Skeletal muscle tissue (tissue), 4 donors: ENCODE measurements around the gene PACRG. TPM values are rescaled to one million over a fixed set of nuclear protein-coding genes. Genes with fewer than 3 reads are reported as not detected.
A peak's percentile ranks its signal among the peaks of the same experiment; 100 is the strongest.

Experiments used
- H3K27ac ChIP-seq: one replicate; pipeline ENCODE4 v1.7.0; 2013; ENCODE audit warnings: mild to moderate bottlenecking, low read depth, low read length, inconsistent platforms
- H3K27me3 ChIP-seq, 3 donors: one replicate each; pipeline ENCODE4 v1.7.0; 2013; ENCODE audit warnings: low read length in 3 of 3; ENCODE audit not compliant: control insufficient read depth in 3 of 3, insufficient read depth in 3 of 3
- H3K36me3 ChIP-seq, 3 donors: one replicate each; pipeline ENCODE4 v1.7.0; 2013; ENCODE audit warnings: low read length in 3 of 3; ENCODE audit not compliant: control insufficient read depth in 3 of 3, insufficient read depth in 3 of 3
- H3K4me1 ChIP-seq, 3 donors: one replicate each; pipeline ENCODE4 v1.7.0; 2013; ENCODE audit warnings: low read length in 3 of 3, mild to moderate bottlenecking in 3 of 3; ENCODE audit not compliant: control insufficient read depth in 3 of 3, insufficient read depth in 3 of 3
- H3K4me3 ChIP-seq, 3 donors: one replicate each; pipeline ENCODE4 v1.7.0; 2013; ENCODE audit warnings: low read length in 3 of 3
- H3K9ac ChIP-seq, 3 donors: one replicate each; pipeline ENCODE4 v1.7.0; 2013; ENCODE audit warnings: low read length in 3 of 3, mild to moderate bottlenecking in 3 of 3, moderate library complexity in 2 of 3, low read depth in 1 of 3
- H3K9me3 ChIP-seq, 3 donors: one replicate each; pipeline ENCODE4 v1.7.0; 2013; ENCODE audit warnings: low read length in 3 of 3; ENCODE audit not compliant: control insufficient read depth in 3 of 3
- total RNA-seq: library from RNA; depleted of rRNA; stranded (reverse); fragments of >200 nt; gene quantifications from one replicate; pipeline ENCODE4 v1.2.3, GENCODE V29; 2014
- donor health status: Osteomylitis.

The PACRG gene
- total RNA-seq, 1 donor from 2014 or later: 1.0 TPM

GRCh38 chr6:163262080-163262479, 534.3 kb downstream of the PACRG start:
- H3K4me3 ChIP-seq: no peak overlapping the region
- H3K27ac ChIP-seq: no peak overlapping the region

DNA sequence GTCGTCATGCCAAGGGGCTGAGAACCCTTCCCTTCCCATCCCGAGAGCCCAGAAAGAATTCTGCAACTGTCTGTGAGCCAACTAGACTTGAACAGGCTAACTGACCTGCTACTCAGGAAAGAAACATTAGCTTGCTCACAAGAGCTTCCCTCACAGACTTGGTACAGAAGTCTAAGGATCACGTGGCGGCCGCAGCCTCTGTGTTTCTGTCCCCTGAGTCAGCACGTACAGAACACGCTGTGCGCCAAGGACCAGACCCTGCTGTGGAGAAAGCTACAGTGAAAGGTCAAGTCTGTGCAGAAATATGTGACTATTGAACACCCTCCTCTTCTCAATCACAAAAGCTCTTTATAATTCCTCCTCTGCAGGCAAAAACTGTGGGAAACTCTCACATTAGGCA, 535.4 kb downstream of the PACRG start:
- Histone ChIP-seq H3K27me3 (no peaks in the 10 kb centered on the region), H3K4me3 (peak overlapping the region in 1 of 3 donors; percentile 23), H3K9ac (peak overlapping the region in 1 of 3 donors; percentile 47), H3K27ac (no peak overlapping the region), H3K9me3 (no peaks in the 10 kb centered on the region), H3K4me1 (peaks cover 12 to 33% (median 16%) of the 10 kb centered on the region in 3 donors), H3K36me3 (no peaks in the 10 kb centered on the region)

More at GRCh38 chr6:163262080-163262479, 534.3 kb downstream of the PACRG start:
- Histone ChIP-seq H3K4me1 (peaks cover 12 to 33% (median 16%) of the 10 kb centered on the region in 3 donors), H3K9me3 (no peaks in the 10 kb centered on the region), H3K36me3 (no peaks in the 10 kb centered on the region), H3K9ac (no peak overlapping the region), H3K27me3 (no peaks in the 10 kb centered on the region)

GRCh38 chr6:163263998-163264661, 536.4 kb downstream of the PACRG start:
- Histone ChIP-seq H3K9ac (peak overlapping the region in 1 of 3 donors; percentile 61), H3K4me3 (peak overlapping the region in 1 of 3 donors; percentile 6), H3K4me1 (peaks cover 12 to 33% (median 16%) of the 10 kb centered on the region in 3 donors), H3K27ac (peak overlapping the region; percentile 13), H3K9me3 (no peaks in the 10 kb centered on the region), H3K27me3 (no peaks in the 10 kb centered on the region), H3K36me3 (no peaks in the 10 kb centered on the region)

- Histone ChIP-seq H3K27ac (no peak overlapping the region), H3K9me3 (no peaks in the 10 kb centered on the region), H3K4me3 (no peak overlapping the region), H3K27me3 (no peaks in the 10 kb centered on the region), H3K9ac (no peak overlapping the region), H3K36me3 (no peaks in the 10 kb centered on the region), H3K4me1 (peaks cover 12 to 33% (median 16%) of the 10 kb centered on the region in 3 donors)
Observed at GRCh38 chr6:163264662-163265035, 536.9 kb downstream of the PACRG start.

- H3K27ac ChIP-seq: no peak overlapping the region
- no peaks in the 10 kb centered on the region for H3K27me3 ChIP-seq
- H3K9me3 ChIP-seq: no peaks in the 10 kb centered on the region
- H3K9ac ChIP-seq: no peak overlapping the region
- H3K4me1 ChIP-seq: peaks cover 0 to 6% (median 3%) of the 10 kb centered on the region in 3 donors
- H3K36me3 ChIP-seq: no peaks in the 10 kb centered on the region
- no peak overlapping the region for H3K4me3 ChIP-seq
Observed at GRCh38 chr6:163281634-163282033, 553.9 kb downstream of the PACRG start.

- Histone ChIP-seq H3K27ac (no peak overlapping the region), H3K36me3 (no peaks in the 10 kb centered on the region), H3K27me3 (no peaks in the 10 kb centered on the region), H3K4me1 (peaks cover 0 to 6% (median 3%) of the 10 kb centered on the region in 3 donors), H3K4me3 (no peak overlapping the region), H3K9ac (no peak overlapping the region), H3K9me3 (no peaks in the 10 kb centered on the region)
Observed at GRCh38 chr6:163282672-163283071, 554.9 kb downstream of the PACRG start.

DNA sequence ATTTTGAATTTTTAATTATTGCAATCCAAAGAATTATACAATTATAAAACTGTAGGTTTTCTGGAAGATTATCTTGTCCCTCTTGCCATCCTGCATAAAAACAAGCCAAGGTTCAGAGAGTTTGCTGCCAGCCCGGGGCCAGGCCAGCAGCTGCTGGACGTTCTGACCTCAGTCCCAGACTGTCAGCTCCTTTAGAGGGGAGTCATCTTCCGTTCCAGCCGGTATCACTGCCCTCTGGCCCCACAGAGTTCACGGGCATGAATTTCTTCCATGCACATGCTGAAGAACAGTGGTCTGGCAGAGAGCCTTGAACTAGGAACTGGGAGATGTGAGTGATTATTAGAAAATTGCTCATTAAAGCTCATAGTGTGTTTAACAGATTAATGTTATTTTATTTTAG, 556.4 kb downstream of the PACRG start:
- Histone ChIP-seq H3K9ac (peak overlapping the region in 1 of 3 donors; percentile 36), H3K4me3 (no peak overlapping the region), H3K27ac (no peak overlapping the region), H3K4me1 (peaks cover 4 to 11% (median 9%) of the 10 kb centered on the region in 3 donors), H3K27me3 (no peaks in the 10 kb centered on the region), H3K36me3 (no peaks in the 10 kb centered on the region), H3K9me3 (no peaks in the 10 kb centered on the region)

- H3K4me1 ChIP-seq: peaks cover 4 to 22% (median 18%) of the 10 kb centered on the region in 3 donors
- H3K27ac ChIP-seq: no peak overlapping the region
- no peak overlapping the region for H3K9ac ChIP-seq
- no peaks in the 10 kb centered on the region for H3K27me3 ChIP-seq
- no peak overlapping the region for H3K4me3 ChIP-seq
- H3K36me3 ChIP-seq: no peaks in the 10 kb centered on the region
- H3K9me3 ChIP-seq: no peaks in the 10 kb centered on the region
Observed at GRCh38 chr6:163285691-163286090, 557.9 kb downstream of the PACRG start.

- H3K4me1 ChIP-seq: peaks cover 4 to 23% (median 22%) of the 10 kb centered on the region in 3 donors
- H3K27ac ChIP-seq: peak overlapping the region; percentile 25
Observed at GRCh38 chr6:163287626-163288025, 559.9 kb downstream of the PACRG start.

DNA sequence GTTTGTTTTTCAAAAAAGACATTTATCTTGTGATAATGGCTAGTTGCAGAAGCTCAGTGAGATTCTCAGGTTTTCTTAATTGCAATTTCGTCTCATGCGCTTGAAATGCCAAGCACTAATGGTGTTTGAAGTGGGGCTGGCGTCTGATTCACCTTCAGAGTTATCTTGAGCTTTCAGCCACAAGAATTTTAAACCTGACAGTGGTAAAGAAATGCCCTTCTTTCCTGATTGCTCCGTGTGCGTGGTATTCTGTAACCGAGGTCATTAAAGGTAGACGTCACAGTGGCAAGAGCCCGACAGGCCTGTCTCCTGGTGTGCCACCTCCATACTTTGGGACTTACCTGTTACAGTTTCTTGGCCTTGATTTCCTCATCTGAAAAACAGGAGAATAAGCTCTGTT, 560.3 kb downstream of the PACRG start:
- no peaks in the 10 kb centered on the region for H3K36me3 ChIP-seq
- no peak overlapping the region for H3K9ac ChIP-seq
- H3K27me3 ChIP-seq: no peaks in the 10 kb centered on the region
- H3K27ac ChIP-seq: peak overlapping the region; percentile 25
- peaks cover 4 to 25% (median 23%) of the 10 kb centered on the region in 3 donors for H3K4me1 ChIP-seq
- no peaks in the 10 kb centered on the region for H3K9me3 ChIP-seq
- no peak overlapping the region for H3K4me3 ChIP-seq

More at GRCh38 chr6:163287626-163288025, 559.9 kb downstream of the PACRG start:
- Histone ChIP-seq H3K9ac (no peak overlapping the region), H3K36me3 (no peaks in the 10 kb centered on the region), H3K4me3 (no peak overlapping the region), H3K9me3 (no peaks in the 10 kb centered on the region), H3K27me3 (no peaks in the 10 kb centered on the region)
